NCI-H146 treated with DMSO at 0.1 percent for 48 hours (cell line): ENCODE measurements around the gene TOGARAM2.

Source experiments
- DNase-seq: peaks from one replicate; lab custom pipeline; 2025; ENCODE audit not compliant: unreplicated experiment; lab: John Stamatoyannopoulos, UW

TOGARAM2 gene

GRCh38 chr2:29017716-29018435, 36.8 kb downstream of the TOGARAM2 start:
- DNase-seq, result no peak

- DNase-seq, result no peak
Measured at GRCh38 chr2:29021886-29022285, 40.8 kb downstream of the TOGARAM2 start.

GRCh38 chr2:29022679-29023078, 41.6 kb downstream of the TOGARAM2 start:
- no peak for DNase-seq

- no peak for DNase-seq
Measured at GRCh38 chr2:29023188-29023587, 42.1 kb downstream of the TOGARAM2 start.

GRCh38 chr2:29024882-29025430, 43.9 kb downstream of the TOGARAM2 start:
- peak; percentile 81 for DNase-seq

GRCh38 chr2:29025711-29026110, 44.6 kb downstream of the TOGARAM2 start:
- DNase-seq, result peak; percentile 59

- no peak for DNase-seq
Measured at GRCh38 chr2:29031046-29031445, 49.9 kb downstream of the TOGARAM2 start.

GRCh38 chr2:29032189-29032588, 51.1 kb downstream of the TOGARAM2 start:
- DNase-seq, result no peak

GRCh38 chr2:29033172-29033571, 52.1 kb downstream of the TOGARAM2 start:
- no peak for DNase-seq

GRCh38 chr2:29033656-29034055, 52.6 kb downstream of the TOGARAM2 start:
- no peak for DNase-seq

GRCh38 chr2:29035016-29035745, 54.1 kb downstream of the TOGARAM2 start:
- DNase-seq, result no peak

- DNase-seq, result no peak
Measured at GRCh38 chr2:29039718-29040480, 58.8 kb downstream of the TOGARAM2 start.

- no peak for DNase-seq
Measured at GRCh38 chr2:29040552-29040951, 59.5 kb downstream of the TOGARAM2 start.

GRCh38 chr2:29041161-29041660, 60.1 kb downstream of the TOGARAM2 start:
- no peak for DNase-seq

- peak; percentile 53 for DNase-seq
Measured at GRCh38 chr2:29042561-29043075, 61.5 kb downstream of the TOGARAM2 start.

- no peak for DNase-seq
Measured at GRCh38 chr2:29044459-29044858, 63.4 kb downstream of the TOGARAM2 start.

- DNase-seq, result no peak
Measured at GRCh38 chr2:29046321-29046720, 65.2 kb downstream of the TOGARAM2 start.

- DNase-seq, result peak; percentile 16
Measured at GRCh38 chr2:29047083-29047845, 66.2 kb downstream of the TOGARAM2 start.

- no peak for DNase-seq
Measured at GRCh38 chr2:29050591-29050990, 69.5 kb downstream of the TOGARAM2 start.

GRCh38 chr2:29051730-29052129, 70.6 kb downstream of the TOGARAM2 start:
- DNase-seq, result no peak
